Panc1 (cell line): ENCODE measurements around the gene SLC8A1. TPM values are rescaled to one million over a fixed set of nuclear protein-coding genes. Genes with fewer than 3 reads are reported as not detected.

ENCODE experiments used
- ATAC-seq: fragments of 200-7000 bp; cut with Tn5 transposase; 2 replicates; pipeline ENCODE4 v1.9.1; 2020; ENCODE audit warnings: mild to moderate bottlenecking, moderate library complexity
- BruUV-seq: library from RNA; stranded (reverse); fragments of 400-500 nt; replicated peaks from 2 replicates; lab custom pipeline; 2021; lab: Mats Ljungman, UMichigan
- CTCF ChIA-PET: fragments of 300-600 bp; sonication (Branson Sonifier 250); formaldehyde crosslinking; loops from one replicate; lab custom pipeline; 2022; ENCODE audit warnings: antibody characterized with exemption; lab: Charles Lee
- POLR2A ChIA-PET: fragments of 300-600 bp; sonication (Branson Sonifier 250); formaldehyde crosslinking; loops from one replicate; lab custom pipeline; 2022; ENCODE audit warnings: antibody characterized with exemption; lab: Charles Lee
- DNase-seq: peaks from one replicate; pipeline ENCODE4 v3.0.0-alpha.2; 2010; ENCODE audit warnings: low read depth, low spot score
- H3K27ac ChIP-seq: 2 replicates; pipeline ENCODE4 v1.5.1; 2011; ENCODE audit warnings: mild to moderate bottlenecking, low read length, inconsistent platforms
- H3K27me3 ChIP-seq: fragments of 200-500 bp; sonication (Bioruptor generic); 2 replicates; pipeline ENCODE4 v1.6.0; 2014; ENCODE audit warnings: low read length, inconsistent platforms; ENCODE audit not compliant: control insufficient read depth, insufficient read depth
- H3K36me3 ChIP-seq: fragments of 200-500 bp; sonication (Bioruptor generic); 2 replicates; pipeline ENCODE4 v1.5.1; 2014; ENCODE audit warnings: inconsistent platforms, mild to moderate bottlenecking, low read length, moderate library complexity; ENCODE audit not compliant: control insufficient read depth, insufficient read depth
- H3K4me1 ChIP-seq: 2 replicates; pipeline ENCODE4 v1.5.1; 2011; ENCODE audit warnings: inconsistent platforms, mild to moderate bottlenecking, low read length, moderate library complexity; ENCODE audit not compliant: control insufficient read depth, insufficient read depth
- H3K4me3 ChIP-seq, 2 experiments: 2 replicates each; pipeline ENCODE4 v1.5.1; 2011 to 2012; ENCODE audit warnings: low read depth in 2 of 2, low read length in 2 of 2, mild to moderate bottlenecking in 2 of 2, inconsistent platforms in 1 of 2, moderate library complexity in 1 of 2
- H3K9me3 ChIP-seq: fragments of 200-500 bp; sonication (Bioruptor generic); 2 replicates; pipeline ENCODE4 v1.5.1; 2014; ENCODE audit warnings: low read depth, mild to moderate bottlenecking, inconsistent platforms, low read length, moderate library complexity; ENCODE audit not compliant: control insufficient read depth, insufficient read depth
- CTCF ChIP-seq: fragments of 450-650 bp; IDR thresholded peaks from 2 replicates; pipeline ENCODE4 v1.5.1; 2017; ENCODE audit warnings: mild to moderate bottlenecking
- POLR2AphosphoS5 ChIP-seq: IDR thresholded peaks from 2 replicates; pipeline ENCODE4 v1.6.1; 2012; ENCODE audit warnings: mild to moderate bottlenecking, low read depth, low read length, moderate library complexity
- SIN3A ChIP-seq: IDR thresholded peaks from 2 replicates; pipeline ENCODE4 v1.6.1; 2012; ENCODE audit warnings: low read depth, mild to moderate bottlenecking, low read length, moderate library complexity, borderline replicate concordance; ENCODE audit not compliant: insufficient read depth
- TCF7L2 ChIP-seq: IDR thresholded peaks from 2 replicates; pipeline ENCODE4 v1.6.1; 2011; ENCODE audit warnings: mild to moderate bottlenecking, low read depth, low read length, inconsistent platforms
- in situ Hi-C: cut with HindIII; loops from 2 replicates; pipeline ENCODE4 v1.10.0; 2016; ENCODE audit warnings: low sequenced_read_pairs, low pct_unique_long_range_greater_than_20kb
- intact Hi-C: fragments of 100-400 bp; cut with micrococcal nuclease; formaldehyde crosslinking; loops from one replicate; pipeline ENCODE4 v1.10.0; 2022; ENCODE audit not compliant: unreplicated experiment
- total RNA-seq: library from RNA; stranded (reverse); gene quantifications from one replicate; pipeline ENCODE4 v1.2.1, GENCODE V29; 2021; ENCODE audit not compliant: unreplicated experiment
- TF ChIP-seq, protein P1 (sequence below), 2 experiments: IDR thresholded peaks; 2 replicates each; pipeline ENCODE4 v1.6.1; 2011 to 2012; ENCODE audit warnings: low read depth in 2 of 2, control low read depth in 1 of 2, low read length in 1 of 2, mild to moderate bottlenecking in 1 of 2, moderate library complexity in 1 of 2; ENCODE audit not compliant: insufficient read depth in 1 of 2

The SLC8A1 gene
- total RNA-seq, 1 experiment from 2014 or later: 0.59 TPM

GRCh38 chr2:40355451-40355850 is 96.4 kb downstream of the SLC8A1 start:
- Histone ChIP-seq H3K27ac (no peak overlapping the region), H3K36me3 (no peaks in the 10 kb centered on the region), H3K27me3 (no peaks in the 10 kb centered on the region; the same call in 1 of the 2 replicates), H3K4me1 (no peaks in the 10 kb centered on the region), H3K4me3 (no peak overlapping the region), H3K9me3 (no peaks in the 10 kb centered on the region)
- ChIA-PET CTCF (no interaction called here), POLR2A (no interaction called here)
- in situ Hi-C loops (no loop called here), intact Hi-C loops (no loop called here)
- no peak for TF ChIP-seq CTCF
- TF ChIP-seq, protein P1, sequence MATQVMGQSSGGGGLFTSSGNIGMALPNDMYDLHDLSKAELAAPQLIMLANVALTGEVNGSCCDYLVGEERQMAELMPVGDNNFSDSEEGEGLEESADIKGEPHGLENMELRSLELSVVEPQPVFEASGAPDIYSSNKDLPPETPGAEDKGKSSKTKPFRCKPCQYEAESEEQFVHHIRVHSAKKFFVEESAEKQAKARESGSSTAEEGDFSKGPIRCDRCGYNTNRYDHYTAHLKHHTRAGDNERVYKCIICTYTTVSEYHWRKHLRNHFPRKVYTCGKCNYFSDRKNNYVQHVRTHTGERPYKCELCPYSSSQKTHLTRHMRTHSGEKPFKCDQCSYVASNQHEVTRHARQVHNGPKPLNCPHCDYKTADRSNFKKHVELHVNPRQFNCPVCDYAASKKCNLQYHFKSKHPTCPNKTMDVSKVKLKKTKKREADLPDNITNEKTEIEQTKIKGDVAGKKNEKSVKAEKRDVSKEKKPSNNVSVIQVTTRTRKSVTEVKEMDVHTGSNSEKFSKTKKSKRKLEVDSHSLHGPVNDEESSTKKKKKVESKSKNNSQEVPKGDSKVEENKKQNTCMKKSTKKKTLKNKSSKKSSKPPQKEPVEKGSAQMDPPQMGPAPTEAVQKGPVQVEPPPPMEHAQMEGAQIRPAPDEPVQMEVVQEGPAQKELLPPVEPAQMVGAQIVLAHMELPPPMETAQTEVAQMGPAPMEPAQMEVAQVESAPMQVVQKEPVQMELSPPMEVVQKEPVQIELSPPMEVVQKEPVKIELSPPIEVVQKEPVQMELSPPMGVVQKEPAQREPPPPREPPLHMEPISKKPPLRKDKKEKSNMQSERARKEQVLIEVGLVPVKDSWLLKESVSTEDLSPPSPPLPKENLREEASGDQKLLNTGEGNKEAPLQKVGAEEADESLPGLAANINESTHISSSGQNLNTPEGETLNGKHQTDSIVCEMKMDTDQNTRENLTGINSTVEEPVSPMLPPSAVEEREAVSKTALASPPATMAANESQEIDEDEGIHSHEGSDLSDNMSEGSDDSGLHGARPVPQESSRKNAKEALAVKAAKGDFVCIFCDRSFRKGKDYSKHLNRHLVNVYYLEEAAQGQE (IDR thresholded peaks at IDR 0.05; ENCODE audit: insufficient read depth in 1 of 2, low read depth in 2 of 2, low read length in 1 of 2): no peak
- TF ChIP-seq SIN3A: no peak
- TF ChIP-seq POLR2AphosphoS5: no peak
- ATAC-seq (no peak), DNase-seq (no peak)
- BruUV-seq: no TSS peak

- Histone ChIP-seq H3K36me3 (no peaks in the 10 kb centered on the region), H3K27ac (no peak overlapping the region), H3K9me3 (no peaks in the 10 kb centered on the region), H3K4me3 (no peak overlapping the region), H3K27me3 (no peaks in the 10 kb centered on the region; the same call in 1 of the 2 replicates), H3K4me1 (no peaks in the 10 kb centered on the region)
- no peak for TF ChIP-seq POLR2AphosphoS5
- TF ChIP-seq SIN3A: no peak
- TF ChIP-seq CTCF: no peak
- TF ChIP-seq TCF7L2: no peak
- TF ChIP-seq, protein P1 (IDR thresholded peaks at IDR 0.05; ENCODE audit: insufficient read depth in 1 of 2, low read depth in 2 of 2, low read length in 1 of 2): no peak
- no TSS peak for BruUV-seq
- in situ Hi-C loops (no loop called here), intact Hi-C loops (no loop called here)
- POLR2A ChIA-PET: no interaction called here
- ATAC-seq: no peak
- CTCF ChIA-PET: no interaction called here
- no peak for DNase-seq
Measured at GRCh38 chr2:40353231-40353630, 98.7 kb downstream of the SLC8A1 start.
